Cardiac muscle cell (in vitro differentiated cells and primary cell): ENCODE data around the gene RGS10. TPM values are rescaled to one million over a fixed set of nuclear protein-coding genes. Genes with fewer than 3 reads are reported as not detected.

Experiments
- DNase-seq, 2 donors: peaks; one replicate each; pipeline versions ENCODE4 v3.0.0 to v3.0.0-alpha.2; 2010 to 2017; ENCODE audit warnings: low read depth in 1 of 2, low spot score in 1 of 2
- H3K27ac ChIP-seq: fragments of 200-600 bp; sonication (generic); 2 replicates; pipeline ENCODE4 v1.5.1; 2016
- H3K27me3 ChIP-seq: fragments of 200-600 bp; sonication (generic); 2 replicates; pipeline ENCODE4 v1.6.0; 2016; ENCODE audit warnings: control low read depth
- H3K36me3 ChIP-seq: fragments of 200-600 bp; sonication (generic); 2 replicates; pipeline ENCODE4 v1.5.1; 2016; ENCODE audit warnings: control low read depth
- H3K4me1 ChIP-seq: fragments of 200-600 bp; sonication (generic); 2 replicates; pipeline ENCODE4 v1.8.1; 2017; ENCODE audit warnings: low read depth, mild to moderate bottlenecking, mixed run types
- H3K4me3 ChIP-seq: fragments of 200-600 bp; sonication (generic); 2 replicates; pipeline ENCODE4 v1.5.1; 2016; ENCODE audit warnings: mild to moderate bottlenecking
- H3K9me3 ChIP-seq: fragments of 200-600 bp; sonication (generic); 2 replicates; pipeline ENCODE4 v1.5.1; 2017; ENCODE audit warnings: low read depth, mild to moderate bottlenecking, control low read depth
- CTCF ChIP-seq: IDR thresholded peaks from 2 replicates; pipeline ENCODE4 v1.5.1; 2012; ENCODE audit warnings: low read depth, mild to moderate bottlenecking, low read length
- polyA plus RNA-seq: library from polyadenylated mRNA; unstranded; fragments of >200 nt; fragmentation: Nextera tagmentation; extraction: Ambion mirVana; gene quantifications from 2 replicates; pipeline ENCODE4 v1.2.1, GENCODE V29; 2016
- total RNA-seq: library from RNA; depleted of rRNA; stranded (reverse); fragments of >200 nt; gene quantifications from 2 replicates; pipeline ENCODE4 v1.2.3, GENCODE V29; 2016

The RGS10 gene
- total and polyA plus RNA-seq, 2 experiments from 2014 or later: 0.73 to 1.6 TPM

- TF ChIP-seq CTCF: no peak
Observed at GRCh38 chr10:119455609-119456434, 86.7 kb downstream of the RGS10 start.

GRCh38 chr10:119454990-119455389, 87.5 kb downstream of the RGS10 start:
- no peaks in the 10 kb centered on the region for H3K36me3 ChIP-seq
- no peak for DNase-seq
- no peaks in the 10 kb centered on the region for H3K4me1 ChIP-seq
- H3K4me3 ChIP-seq: no peak overlapping the region
- no peak overlapping the region for H3K27ac ChIP-seq
- no peaks in the 10 kb centered on the region for H3K9me3 ChIP-seq
- no peak for TF ChIP-seq CTCF
- no peaks in the 10 kb centered on the region for H3K27me3 ChIP-seq

More at GRCh38 chr10:119455609-119456434, 86.7 kb downstream of the RGS10 start:
- Histone ChIP-seq H3K27me3 (no peaks in the 10 kb centered on the region), H3K4me3 (no peak overlapping the region), H3K4me1 (no peaks in the 10 kb centered on the region), H3K27ac (no peak overlapping the region), H3K9me3 (no peaks in the 10 kb centered on the region), H3K36me3 (no peaks in the 10 kb centered on the region)
- no peak for DNase-seq

- no peaks in the 10 kb centered on the region for H3K9me3 ChIP-seq
- TF ChIP-seq CTCF: no peak
- no peaks in the 10 kb centered on the region for H3K27me3 ChIP-seq
- DNase-seq: no peak
- H3K4me3 ChIP-seq: no peak overlapping the region
- no peaks in the 10 kb centered on the region for H3K4me1 ChIP-seq
- no peaks in the 10 kb centered on the region for H3K36me3 ChIP-seq
- no peak overlapping the region for H3K27ac ChIP-seq
Observed at GRCh38 chr10:119454316-119454715, 88.2 kb downstream of the RGS10 start.

- Histone ChIP-seq H3K9me3 (no peaks in the 10 kb centered on the region), H3K27me3 (no peaks in the 10 kb centered on the region), H3K27ac (no peak overlapping the region), H3K4me1 (no peaks in the 10 kb centered on the region), H3K4me3 (no peak overlapping the region), H3K36me3 (no peaks in the 10 kb centered on the region)
- no peak for TF ChIP-seq CTCF
- DNase-seq: no peak
Observed at GRCh38 chr10:119453313-119453712, 89.2 kb downstream of the RGS10 start.

GRCh38 chr10:119452396-119452795, 90.1 kb downstream of the RGS10 start:
- H3K36me3 ChIP-seq: no peaks in the 10 kb centered on the region
- DNase-seq: no peak
- no peaks in the 10 kb centered on the region for H3K4me1 ChIP-seq
- H3K27ac ChIP-seq: no peak overlapping the region
- TF ChIP-seq CTCF: no peak
- H3K4me3 ChIP-seq: no peak overlapping the region
- H3K27me3 ChIP-seq: no peaks in the 10 kb centered on the region
- no peaks in the 10 kb centered on the region for H3K9me3 ChIP-seq
